WTC11 (cell line): ENCODE measurements around the gene OR2F1. TPM values are rescaled to one million over a fixed set of nuclear protein-coding genes. Genes with fewer than 3 reads are reported as not detected.

Experiments
- ATAC-seq: fragments of 200-7000 bp; cut with Tn5 transposase; 2 replicates; pipeline ENCODE4 v1.10.0; 2021; ENCODE audit warnings: mild to moderate bottlenecking, moderate library complexity
- CTCF ChIA-PET: fragments of 300-600 bp; sonication (Branson Sonifier 250); formaldehyde crosslinking; loops from one replicate; lab custom pipeline; 2021; ENCODE audit warnings: antibody characterized with exemption; lab: Charles Lee
- POLR2A ChIA-PET: fragments of 350-600 bp; sonication (Branson Sonifier 250); formaldehyde crosslinking; loops from one replicate; lab custom pipeline; 2021; ENCODE audit warnings: antibody characterized with exemption; lab: Charles Lee
- DNase-seq: peaks from one replicate; pipeline ENCODE4 v3.0.0; 2021; ENCODE audit warnings: low spot score
- H3K27ac Mint-ChIP-seq: 2 replicates; pipeline ENCODE4 v1.8.0; 2021; ENCODE audit warnings: mixed read lengths
- H3K27me3 Mint-ChIP-seq: 2 replicates; pipeline ENCODE4 v1.8.0; 2021; ENCODE audit warnings: low read depth, mild to moderate bottlenecking, moderate library complexity, mixed read lengths
- H3K36me3 Mint-ChIP-seq: 2 replicates; pipeline ENCODE4 v1.8.0; 2021; ENCODE audit warnings: mixed read lengths
- H3K4me1 Mint-ChIP-seq: 2 replicates; pipeline ENCODE4 v1.8.0; 2022; ENCODE audit warnings: mixed read lengths
- H3K4me3 Mint-ChIP-seq: 2 replicates; pipeline ENCODE4 v1.8.0; 2021; ENCODE audit warnings: mild to moderate bottlenecking, moderate library complexity, mixed read lengths
- H3K9me3 Mint-ChIP-seq: 2 replicates; pipeline ENCODE4 v1.8.0; 2021; ENCODE audit warnings: mixed read lengths
- ESRRA ChIP-seq: sonication (generic); formaldehyde crosslinking; IDR thresholded peaks from 2 replicates; pipeline ENCODE4 v1.8.1; 2022; ENCODE audit warnings: mild to moderate bottlenecking, missing genetic modification reagents, borderline replicate concordance
- ETV6 ChIP-seq: sonication (generic); formaldehyde crosslinking; IDR thresholded peaks from 2 replicates; pipeline ENCODE4 v1.8.1; 2022; ENCODE audit warnings: mild to moderate bottlenecking, missing genetic modification reagents
- FOXJ3 ChIP-seq: sonication (generic); formaldehyde crosslinking; IDR thresholded peaks from 2 replicates; pipeline ENCODE4 v1.9.0; 2021; ENCODE audit warnings: missing genetic modification reagents, mild to moderate bottlenecking, borderline replicate concordance
- HMGA2 ChIP-seq: fragments of 250-450 bp; sonication (Bioruptor Pico); IDR thresholded peaks from 2 replicates; pipeline ENCODE4 v1.4.0; 2021; ENCODE audit warnings: mild to moderate bottlenecking, moderate library complexity
- MXD4 ChIP-seq: fragments of 250-450 bp; sonication (Bioruptor Pico); IDR thresholded peaks from 2 replicates; pipeline ENCODE4 v1.8.0; 2021; ENCODE audit warnings: mild to moderate bottlenecking, moderate library complexity, borderline replicate concordance
- NFATC4 ChIP-seq: fragments of 250-450 bp; sonication (Bioruptor Pico); IDR thresholded peaks from 2 replicates; pipeline ENCODE4 v1.9.0; 2021; ENCODE audit warnings: mild to moderate bottlenecking
- NR1H2 ChIP-seq: sonication (generic); formaldehyde crosslinking; IDR thresholded peaks from 2 replicates; pipeline ENCODE4 v1.9.0; 2021; ENCODE audit warnings: mild to moderate bottlenecking, moderate library complexity, missing genetic modification reagents
- NR3C1 ChIP-seq: sonication (generic); formaldehyde crosslinking; conservative IDR thresholded peaks from 2 replicates; pipeline ENCODE4 v1.8.1; 2023; ENCODE audit warnings: low read depth, mild to moderate bottlenecking, missing genetic modification reagents
- OVOL2 ChIP-seq: fragments of 250-450 bp; sonication (Bioruptor Pico); IDR thresholded peaks from 2 replicates; pipeline ENCODE4 v1.9.0; 2021; ENCODE audit warnings: mild to moderate bottlenecking, borderline replicate concordance
- TEAD1 ChIP-seq: sonication (generic); formaldehyde crosslinking; IDR thresholded peaks from 2 replicates; pipeline ENCODE4 v1.8.0; 2022; ENCODE audit warnings: mild to moderate bottlenecking, missing genetic modification reagents
- ZNF317 ChIP-seq: sonication (generic); formaldehyde crosslinking; IDR thresholded peaks from 2 replicates; pipeline ENCODE4 v1.8.1; 2023; ENCODE audit warnings: low read depth, mild to moderate bottlenecking, moderate library complexity, missing genetic modification reagents, borderline replicate concordance
- ZNF396 ChIP-seq: fragments of 250-450 bp; sonication (Bioruptor Pico); IDR thresholded peaks from 2 replicates; pipeline ENCODE4 v1.8.0; 2021; ENCODE audit warnings: mild to moderate bottlenecking, moderate library complexity, borderline replicate concordance
- ZNF416 ChIP-seq: fragments of 250-450 bp; sonication (Bioruptor Pico); IDR thresholded peaks from 2 replicates; pipeline ENCODE4 v1.9.0; 2021; ENCODE audit warnings: mild to moderate bottlenecking, inconsistent platforms
- ZNF423 ChIP-seq: fragments of 250-450 bp; sonication (Bioruptor Pico); IDR thresholded peaks from 2 replicates; pipeline ENCODE4 v2.1.2; 2022; ENCODE audit warnings: mild to moderate bottlenecking, moderate library complexity
- ZNF671 ChIP-seq: fragments of 250-450 bp; sonication (Bioruptor Pico); IDR thresholded peaks from 2 replicates; pipeline ENCODE4 v1.8.0; 2021; ENCODE audit warnings: mild to moderate bottlenecking
- total RNA-seq: library from RNA; stranded (reverse); gene quantifications from 3 replicates; pipeline ENCODE4 v1.2.3, GENCODE V29; 2021
- TF ChIP-seq, protein P1 (sequence below): sonication (generic); formaldehyde crosslinking; IDR thresholded peaks from 2 replicates; pipeline ENCODE4 v1.8.1; 2023; ENCODE audit warnings: mild to moderate bottlenecking, missing genetic modification reagents
- TF ChIP-seq, protein P2 (sequence below): fragments of 250-450 bp; sonication (Bioruptor Pico); conservative IDR thresholded peaks from 2 replicates; pipeline ENCODE4 v1.9.0; 2021; ENCODE audit warnings: mild to moderate bottlenecking
- TF ChIP-seq, protein P3 (sequence below): sonication (generic); formaldehyde crosslinking; IDR thresholded peaks from 2 replicates; pipeline ENCODE4 v1.8.1; 2022; ENCODE audit warnings: low read depth, missing genetic modification reagents, borderline replicate concordance
- TF ChIP-seq, protein P4 (sequence below): sonication (generic); formaldehyde crosslinking; IDR thresholded peaks from 2 replicates; pipeline ENCODE4 v1.8.1; 2023; ENCODE audit warnings: mild to moderate bottlenecking, missing genetic modification reagents
- TF ChIP-seq, protein P5 (sequence below): sonication (generic); formaldehyde crosslinking; IDR thresholded peaks from 2 replicates; pipeline ENCODE4 v1.8.0; 2022; ENCODE audit warnings: mild to moderate bottlenecking, missing genetic modification reagents
- TF ChIP-seq, protein P6 (sequence below): fragments of 250-450 bp; sonication (Bioruptor Pico); IDR thresholded peaks from 2 replicates; pipeline ENCODE4 v1.8.0; 2021; ENCODE audit warnings: mild to moderate bottlenecking

Gene OR2F1
- total RNA-seq, 1 experiment from 2014 or later: not detected

DNA sequence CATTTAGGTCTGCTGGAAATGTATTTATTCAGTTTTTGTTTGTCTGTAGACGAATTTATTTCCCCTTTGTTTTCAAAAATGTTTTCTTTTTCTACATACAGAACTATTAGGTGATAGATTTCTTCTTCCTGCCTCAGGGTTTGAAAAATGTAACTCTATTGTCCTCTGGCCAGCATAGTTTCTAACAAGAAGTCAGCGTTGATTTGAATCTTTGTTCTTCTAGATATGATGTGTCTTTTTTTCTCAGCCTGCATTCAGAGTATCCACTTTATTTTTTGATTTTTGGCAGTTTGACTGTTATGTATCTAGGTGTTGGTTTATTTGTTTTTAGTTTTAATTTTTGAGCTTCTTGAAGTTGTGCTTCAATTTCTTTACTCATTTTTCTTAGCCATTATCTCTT lies 7.5 kb upstream of the OR2F1 start:
- POLR2A ChIA-PET: no interaction called here
- Mint-ChIP-seq H3K4me1 (no peaks in the 10 kb centered on the region), H3K9me3 (peaks cover 15% of the 10 kb centered on the region), H3K27ac (no peak overlapping the region), H3K4me3 (no peak overlapping the region), H3K27me3 (no peaks in the 10 kb centered on the region), H3K36me3 (peaks cover 4% of the 10 kb centered on the region; the same call in 1 of the 2 replicates)
- CTCF ChIA-PET: no interaction called here
- ATAC-seq (no peak), DNase-seq (no peak)
- TF ChIP-seq NR3C1 (CRISPR knock-in tag): no peak
- peak; percentile 71; the same call in 1 of the 2 replicates for TF ChIP-seq ZNF317 (CRISPR knock-in tag)

DNA sequence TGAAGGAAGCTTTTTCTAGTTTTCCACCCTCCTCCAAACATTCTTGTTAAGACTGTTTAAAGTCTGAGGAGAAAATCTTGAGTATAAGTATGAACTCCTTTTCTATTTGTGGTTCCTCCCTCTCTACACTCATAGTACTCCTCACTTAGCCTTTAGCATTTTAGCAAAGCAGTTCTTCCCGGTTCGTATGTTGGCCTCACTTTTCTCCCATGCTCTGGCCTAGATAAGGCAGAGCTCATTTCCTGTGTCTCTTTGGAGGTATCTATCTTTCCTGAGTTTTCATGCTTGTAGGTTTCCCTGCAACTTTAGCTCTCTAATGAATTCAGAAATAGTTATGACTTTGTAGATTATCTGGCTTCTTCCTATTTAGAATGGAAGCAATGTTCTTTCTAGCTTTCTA lies 5.9 kb upstream of the OR2F1 start:
- no peaks in the 10 kb centered on the region for H3K27me3 Mint-ChIP-seq
- CTCF ChIA-PET: no interaction called here

DNA sequence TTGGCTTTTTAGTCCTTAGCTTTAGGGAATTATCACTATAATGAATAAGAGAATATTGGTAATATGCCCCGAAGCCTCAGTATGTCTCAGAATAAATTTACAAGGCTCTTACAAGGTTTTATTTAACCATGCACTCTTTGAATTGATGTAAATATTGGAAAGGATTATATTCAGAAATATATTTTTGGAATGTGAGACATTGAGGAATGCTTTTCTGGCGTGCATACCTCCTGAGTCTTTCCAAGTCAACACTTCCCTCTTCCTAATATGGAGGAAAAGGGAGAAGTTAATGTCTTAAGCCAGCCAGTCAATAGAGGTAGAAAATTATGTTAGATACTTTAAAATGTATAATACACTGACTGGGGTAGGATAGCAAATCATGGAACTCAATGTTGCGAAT lies 1.2 kb upstream of the OR2F1 start:
- H3K4me1 Mint-ChIP-seq: peaks cover 8% of the 10 kb centered on the region
- ATAC-seq: no peak
- no peak overlapping the region for H3K27ac Mint-ChIP-seq
- DNase-seq: no peak
- H3K4me3 Mint-ChIP-seq: no peak overlapping the region
- no peaks in the 10 kb centered on the region; the same call in 1 of the 2 replicates for H3K27me3 Mint-ChIP-seq
- no peaks in the 10 kb centered on the region for H3K36me3 Mint-ChIP-seq
- peaks cover 8% of the 10 kb centered on the region; the same call in 1 of the 2 replicates for H3K9me3 Mint-ChIP-seq
- no peak for TF ChIP-seq ETV6
- no peak for TF ChIP-seq HMGA2 (CRISPR knock-in tag)
- TF ChIP-seq NR1H2 (CRISPR knock-in tag): no peak
- TF ChIP-seq, protein P1, sequence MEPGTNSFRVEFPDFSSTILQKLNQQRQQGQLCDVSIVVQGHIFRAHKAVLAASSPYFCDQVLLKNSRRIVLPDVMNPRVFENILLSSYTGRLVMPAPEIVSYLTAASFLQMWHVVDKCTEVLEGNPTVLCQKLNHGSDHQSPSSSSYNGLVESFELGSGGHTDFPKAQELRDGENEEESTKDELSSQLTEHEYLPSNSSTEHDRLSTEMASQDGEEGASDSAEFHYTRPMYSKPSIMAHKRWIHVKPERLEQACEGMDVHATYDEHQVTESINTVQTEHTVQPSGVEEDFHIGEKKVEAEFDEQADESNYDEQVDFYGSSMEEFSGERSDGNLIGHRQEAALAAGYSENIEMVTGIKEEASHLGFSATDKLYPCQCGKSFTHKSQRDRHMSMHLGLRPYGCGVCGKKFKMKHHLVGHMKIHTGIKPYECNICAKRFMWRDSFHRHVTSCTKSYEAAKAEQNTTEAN (CRISPR knock-in tag): no peak
- TF ChIP-seq, protein P2, sequence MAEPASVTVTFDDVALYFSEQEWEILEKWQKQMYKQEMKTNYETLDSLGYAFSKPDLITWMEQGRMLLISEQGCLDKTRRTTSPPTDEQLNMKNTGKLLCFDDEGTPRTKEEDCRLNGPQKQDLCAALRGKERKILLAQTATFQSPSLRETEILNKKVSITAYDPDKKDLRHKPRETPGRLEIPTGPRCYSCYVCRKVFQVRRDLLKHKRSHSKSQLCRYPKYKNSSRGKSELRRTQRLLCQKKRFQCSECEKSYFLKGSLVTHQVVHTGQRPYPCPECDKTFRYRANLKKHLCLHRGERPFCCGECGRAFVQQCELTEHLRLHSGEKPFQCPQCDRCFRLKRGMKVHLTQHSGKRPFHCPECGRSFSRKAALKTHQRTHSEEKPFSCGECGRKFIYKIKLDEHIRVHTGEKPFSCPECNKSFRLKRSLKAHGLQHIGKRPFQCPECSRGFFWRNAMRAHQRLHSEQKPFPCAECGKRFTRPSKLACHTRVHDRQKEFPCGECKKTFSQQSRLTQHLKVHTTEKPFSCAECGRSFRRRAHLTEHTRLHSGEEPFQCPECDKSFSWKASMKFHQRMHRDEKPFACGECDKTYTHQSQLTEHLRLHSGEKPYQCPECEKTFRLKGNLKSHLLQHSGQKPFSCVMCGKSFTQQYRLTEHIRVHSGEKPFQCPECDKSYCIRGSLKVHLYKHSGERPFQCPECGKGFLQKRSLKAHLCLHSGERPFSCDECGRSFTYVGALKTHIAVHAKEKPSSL (CRISPR knock-in tag): no peak
- TF ChIP-seq, protein P3, sequence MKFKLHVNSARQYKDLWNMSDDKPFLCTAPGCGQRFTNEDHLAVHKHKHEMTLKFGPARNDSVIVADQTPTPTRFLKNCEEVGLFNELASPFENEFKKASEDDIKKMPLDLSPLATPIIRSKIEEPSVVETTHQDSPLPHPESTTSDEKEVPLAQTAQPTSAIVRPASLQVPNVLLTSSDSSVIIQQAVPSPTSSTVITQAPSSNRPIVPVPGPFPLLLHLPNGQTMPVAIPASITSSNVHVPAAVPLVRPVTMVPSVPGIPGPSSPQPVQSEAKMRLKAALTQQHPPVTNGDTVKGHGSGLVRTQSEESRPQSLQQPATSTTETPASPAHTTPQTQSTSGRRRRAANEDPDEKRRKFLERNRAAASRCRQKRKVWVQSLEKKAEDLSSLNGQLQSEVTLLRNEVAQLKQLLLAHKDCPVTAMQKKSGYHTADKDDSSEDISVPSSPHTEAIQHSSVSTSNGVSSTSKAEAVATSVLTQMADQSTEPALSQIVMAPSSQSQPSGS (CRISPR knock-in tag): no peak
- no peak for TF ChIP-seq ZNF396 (CRISPR knock-in tag)
- TF ChIP-seq, all 79 proteins: peak for 0
- POLR2A ChIA-PET: no interaction called here
- CTCF ChIA-PET: no interaction called here

More for the DNA sequence above, 5.9 kb upstream of the OR2F1 start:
- TF ChIP-seq, protein P4, sequence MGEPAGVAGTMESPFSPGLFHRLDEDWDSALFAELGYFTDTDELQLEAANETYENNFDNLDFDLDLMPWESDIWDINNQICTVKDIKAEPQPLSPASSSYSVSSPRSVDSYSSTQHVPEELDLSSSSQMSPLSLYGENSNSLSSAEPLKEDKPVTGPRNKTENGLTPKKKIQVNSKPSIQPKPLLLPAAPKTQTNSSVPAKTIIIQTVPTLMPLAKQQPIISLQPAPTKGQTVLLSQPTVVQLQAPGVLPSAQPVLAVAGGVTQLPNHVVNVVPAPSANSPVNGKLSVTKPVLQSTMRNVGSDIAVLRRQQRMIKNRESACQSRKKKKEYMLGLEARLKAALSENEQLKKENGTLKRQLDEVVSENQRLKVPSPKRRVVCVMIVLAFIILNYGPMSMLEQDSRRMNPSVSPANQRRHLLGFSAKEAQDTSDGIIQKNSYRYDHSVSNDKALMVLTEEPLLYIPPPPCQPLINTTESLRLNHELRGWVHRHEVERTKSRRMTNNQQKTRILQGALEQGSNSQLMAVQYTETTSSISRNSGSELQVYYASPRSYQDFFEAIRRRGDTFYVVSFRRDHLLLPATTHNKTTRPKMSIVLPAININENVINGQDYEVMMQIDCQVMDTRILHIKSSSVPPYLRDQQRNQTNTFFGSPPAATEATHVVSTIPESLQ (CRISPR knock-in tag): no peak
- no peak overlapping the region for H3K4me3 Mint-ChIP-seq
- H3K36me3 Mint-ChIP-seq: peaks cover 4% of the 10 kb centered on the region; the same call in 1 of the 2 replicates
- POLR2A ChIA-PET: no interaction called here
- DNase-seq: no peak
- ATAC-seq: no peak
- peaks cover 15% of the 10 kb centered on the region for H3K9me3 Mint-ChIP-seq
- H3K4me1 Mint-ChIP-seq: no peaks in the 10 kb centered on the region
- no peak overlapping the region for H3K27ac Mint-ChIP-seq

DNA sequence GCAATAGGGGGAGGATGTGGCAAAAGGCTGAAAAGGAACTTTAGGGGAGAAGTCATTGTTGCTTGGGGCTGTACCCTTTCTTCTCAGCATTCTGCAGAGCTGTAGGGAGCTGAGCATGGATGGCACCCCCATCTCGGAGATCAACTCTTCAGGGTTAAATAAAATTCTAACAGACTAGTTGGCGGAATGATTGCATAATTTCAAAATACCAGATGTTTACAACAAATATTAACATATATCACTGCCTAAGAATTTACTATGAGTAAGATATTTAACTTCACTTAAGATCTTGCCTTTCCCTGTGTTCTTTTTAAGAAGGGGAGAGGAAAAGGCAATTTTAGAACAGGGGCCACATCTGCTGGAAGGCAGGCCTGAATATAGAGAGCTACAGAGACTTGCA lies 509 bp upstream of the OR2F1 start:
- ChIA-PET CTCF (no interaction called here), POLR2A (no interaction called here)
- no peaks in the 10 kb centered on the region; the same call in 1 of the 2 replicates for H3K27me3 Mint-ChIP-seq
- TF ChIP-seq NFATC4 (CRISPR knock-in tag) (no peak), FOXJ3 (no peak), MXD4 (CRISPR knock-in tag) (no peak), NR3C1 (CRISPR knock-in tag) (no peak), ZNF671 (CRISPR knock-in tag) (no peak), OVOL2 (CRISPR knock-in tag) (no peak), ZNF423 (CRISPR knock-in tag) (no peak), TEAD1 (CRISPR knock-in tag) (no peak), ESRRA (CRISPR knock-in tag) (no peak), ZNF416 (CRISPR knock-in tag) (no peak), HMGA2 (CRISPR knock-in tag) (no peak)
- TF ChIP-seq, protein P5, sequence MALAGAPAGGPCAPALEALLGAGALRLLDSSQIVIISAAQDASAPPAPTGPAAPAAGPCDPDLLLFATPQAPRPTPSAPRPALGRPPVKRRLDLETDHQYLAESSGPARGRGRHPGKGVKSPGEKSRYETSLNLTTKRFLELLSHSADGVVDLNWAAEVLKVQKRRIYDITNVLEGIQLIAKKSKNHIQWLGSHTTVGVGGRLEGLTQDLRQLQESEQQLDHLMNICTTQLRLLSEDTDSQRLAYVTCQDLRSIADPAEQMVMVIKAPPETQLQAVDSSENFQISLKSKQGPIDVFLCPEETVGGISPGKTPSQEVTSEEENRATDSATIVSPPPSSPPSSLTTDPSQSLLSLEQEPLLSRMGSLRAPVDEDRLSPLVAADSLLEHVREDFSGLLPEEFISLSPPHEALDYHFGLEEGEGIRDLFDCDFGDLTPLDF (CRISPR knock-in tag): no peak
- TF ChIP-seq, protein P6, sequence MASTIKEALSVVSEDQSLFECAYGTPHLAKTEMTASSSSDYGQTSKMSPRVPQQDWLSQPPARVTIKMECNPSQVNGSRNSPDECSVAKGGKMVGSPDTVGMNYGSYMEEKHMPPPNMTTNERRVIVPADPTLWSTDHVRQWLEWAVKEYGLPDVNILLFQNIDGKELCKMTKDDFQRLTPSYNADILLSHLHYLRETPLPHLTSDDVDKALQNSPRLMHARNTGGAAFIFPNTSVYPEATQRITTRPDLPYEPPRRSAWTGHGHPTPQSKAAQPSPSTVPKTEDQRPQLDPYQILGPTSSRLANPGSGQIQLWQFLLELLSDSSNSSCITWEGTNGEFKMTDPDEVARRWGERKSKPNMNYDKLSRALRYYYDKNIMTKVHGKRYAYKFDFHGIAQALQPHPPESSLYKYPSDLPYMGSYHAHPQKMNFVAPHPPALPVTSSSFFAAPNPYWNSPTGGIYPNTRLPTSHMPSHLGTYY: no peak
- no peak for ATAC-seq
- H3K4me3 Mint-ChIP-seq: no peak overlapping the region
- peaks cover 8% of the 10 kb centered on the region; the same call in 1 of the 2 replicates for H3K9me3 Mint-ChIP-seq
- no peaks in the 10 kb centered on the region for H3K36me3 Mint-ChIP-seq
- DNase-seq: no peak
- H3K27ac Mint-ChIP-seq: no peak overlapping the region
- peaks cover 14% of the 10 kb centered on the region for H3K4me1 Mint-ChIP-seq
